H1 (cell line): Measurements from ENCODE around the gene GCH1. TPM values are rescaled to one million over a fixed set of nuclear protein-coding genes. Genes with fewer than 3 reads are reported as not detected.
"Not testable (repeated sequence)": the region's sequence is repeated elsewhere in the genome, so short reads cannot be mapped to it uniquely, and the experiment has no call there.

Source experiments
- CTCF ChIA-PET: fragments of 300-600 bp; sonication (Branson Sonifier 250); formaldehyde crosslinking; loops from one replicate; lab custom pipeline; 2021; ENCODE audit not compliant: partially characterized antibody; lab: Charles Lee
- POLR2A ChIA-PET: fragments of 300-600 bp; sonication (Branson Sonifier 250); formaldehyde crosslinking; loops from one replicate; lab custom pipeline; 2021; ENCODE audit warnings: inconsistent platforms; ENCODE audit not compliant: partially characterized antibody; lab: Charles Lee
- DNase-seq, 2 experiments: peaks; one replicate each; pipeline versions ENCODE4 v3.0.0 to v3.0.0-alpha.2; 2010 to 2022; ENCODE audit warnings: low spot score in 2 of 2, low read depth in 1 of 2, mixed read lengths in 1 of 2
- FAIRE-seq: peaks from 2 replicates; lab custom pipeline; 2011; peaks lifted over from hg19 to GRCh38; lab: Jason Lieb, UNC
- H2AFZ ChIP-seq: 2 replicates; pipeline ENCODE4 v1.8.1; 2012; ENCODE audit warnings: low read length, inconsistent platforms
- H2AK5ac ChIP-seq: 2 replicates; pipeline ENCODE4 v1.6.1; 2013; ENCODE audit warnings: low read depth, low read length
- H2BK120ac ChIP-seq: replicated peaks from 2 replicates; pipeline ENCODE3; 2013; ENCODE audit warnings: low read depth, low read length, inconsistent platforms
- H2BK12ac ChIP-seq: 2 replicates; pipeline ENCODE4 v1.6.1; 2013; ENCODE audit warnings: low read depth, low read length
- H2BK15ac ChIP-seq: 2 replicates; pipeline ENCODE4 v1.6.1; 2013; ENCODE audit warnings: low read length
- H2BK20ac ChIP-seq: 2 replicates; pipeline ENCODE4 v1.6.1; 2013; ENCODE audit warnings: low read length
- H2BK5ac ChIP-seq: 2 replicates; pipeline ENCODE4 v1.6.1; 2013; ENCODE audit warnings: low read depth, low read length
- H3K14ac ChIP-seq: 2 replicates; pipeline ENCODE4 v1.6.1; 2013; ENCODE audit warnings: inconsistent platforms; ENCODE audit not compliant: insufficient read length
- H3K18ac ChIP-seq: 2 replicates; pipeline ENCODE4 v1.6.1; 2013; ENCODE audit warnings: low read length; ENCODE audit errors: extremely low read depth
- H3K23ac ChIP-seq: 2 replicates; pipeline ENCODE4 v1.6.1; 2013; ENCODE audit warnings: inconsistent platforms; ENCODE audit not compliant: insufficient read length
- H3K23me2 ChIP-seq: 2 replicates; pipeline ENCODE4 v1.6.1; 2013; ENCODE audit warnings: low read depth, low read length
- H3K27ac ChIP-seq: 2 replicates; pipeline ENCODE4 v1.6.1; 2011; ENCODE audit warnings: low read depth, low read length, inconsistent platforms
- H3K27me3 ChIP-seq, 4 experiments: replicated peaks in 1 of 4; 1 replicate in 1 of 4; 2 replicates in 3 of 4; pipeline versions ENCODE4 v1.6.1 to v1.8.1; 2011 to 2013; ENCODE audit warnings: low read length in 3 of 4, mild to moderate bottlenecking in 3 of 4, inconsistent platforms in 2 of 4, mixed read lengths in 2 of 4, moderate library complexity in 1 of 4; ENCODE audit not compliant: control insufficient read depth in 3 of 4, insufficient read depth in 3 of 4; ENCODE audit errors: extremely low read depth in 1 of 4
- H3K36me3 ChIP-seq, 4 experiments: 2 replicates each; pipeline versions ENCODE4 v1.6.1 to v1.8.1; 2011 to 2013; ENCODE audit warnings: mild to moderate bottlenecking in 4 of 4, low read length in 3 of 4, moderate library complexity in 2 of 4, control low read depth in 1 of 4, inconsistent platforms in 1 of 4; ENCODE audit not compliant: insufficient read depth in 4 of 4, control insufficient read depth in 2 of 4
- H3K4ac ChIP-seq: replicated peaks from 2 replicates; pipeline ENCODE3; 2013; ENCODE audit warnings: low read length, low read depth, mixed read lengths, inconsistent platforms; ENCODE audit not compliant: insufficient read length
- H3K4me1 ChIP-seq, 4 experiments: replicated peaks in 1 of 4; 1 replicate in 1 of 4; 2 replicates in 3 of 4; pipeline versions ENCODE4 v1.6.1 to v1.8.1; 2011 to 2013; ENCODE audit warnings: low read length in 3 of 4, inconsistent platforms in 2 of 4, mixed read lengths in 1 of 4; ENCODE audit not compliant: insufficient read depth in 4 of 4, control insufficient read depth in 3 of 4
- H3K4me2 ChIP-seq, 2 experiments: 2 replicates each; pipeline versions ENCODE4 v1.6.1 to v1.8.1; 2011 to 2013; ENCODE audit warnings: low read depth in 2 of 2, low read length in 2 of 2, control low read depth in 1 of 2, inconsistent platforms in 1 of 2, mild to moderate bottlenecking in 1 of 2; ENCODE audit not compliant: insufficient read depth in 1 of 2
- H3K4me3 ChIP-seq, 4 experiments: fragments of 200-600, 300-600 bp in 1 of 4; sonication (generic), shearing (Covaris generic), sonication (Bioruptor Twin) in 1 of 4; 2 replicates each; pipeline versions ENCODE4 v1.5.1 to v1.8.1; 2011 to 2016; ENCODE audit warnings: low read length in 4 of 4, low read depth in 3 of 4, control low read depth in 2 of 4, inconsistent platforms in 2 of 4, mild to moderate bottlenecking in 2 of 4, mixed read lengths in 1 of 4, moderate library complexity in 1 of 4; ENCODE audit not compliant: insufficient read depth in 2 of 4; ENCODE audit errors: extremely low read depth in 1 of 4
- H3K56ac ChIP-seq: replicated peaks from 2 replicates; pipeline ENCODE3; 2013; ENCODE audit warnings: low read depth, mild to moderate bottlenecking, mixed read lengths, low read length, inconsistent platforms; ENCODE audit not compliant: insufficient read length
- H3K79me1 ChIP-seq: 2 replicates; pipeline ENCODE4 v1.6.1; 2013; ENCODE audit warnings: low read depth, low read length, control low read depth
- H3K79me2 ChIP-seq, 2 experiments: 2 replicates each; pipeline versions ENCODE4 v1.6.1 to v1.8.1; 2012 to 2013; ENCODE audit warnings: low read length in 2 of 2, mild to moderate bottlenecking in 2 of 2, inconsistent platforms in 1 of 2; ENCODE audit not compliant: insufficient read depth in 2 of 2, control insufficient read depth in 1 of 2
- H3K9ac ChIP-seq, 4 experiments: replicated peaks in 1 of 4; 1 replicate in 1 of 4; 2 replicates in 3 of 4; pipeline versions ENCODE4 v1.6.1 to v1.8.1; 2011 to 2013; ENCODE audit warnings: low read depth in 3 of 4, low read length in 3 of 4, control low read depth in 2 of 4, mild to moderate bottlenecking in 2 of 4, moderate library complexity in 2 of 4, inconsistent platforms in 1 of 4; ENCODE audit errors: extremely low read depth in 1 of 4
- H3K9me3 ChIP-seq, 2 experiments: 2 replicates each; pipeline versions ENCODE4 v1.6.1 to v1.8.1; 2012 to 2013; ENCODE audit warnings: mild to moderate bottlenecking in 2 of 2, moderate library complexity in 2 of 2, control low read depth in 1 of 2, inconsistent platforms in 1 of 2, low read depth in 1 of 2, low read length in 1 of 2, mixed read lengths in 1 of 2; ENCODE audit not compliant: insufficient read depth in 2 of 2
- H4K20me1 ChIP-seq, 2 experiments: replicated peaks in 1 of 2; 2 replicates each; pipeline versions ENCODE3 to v1.8.1; 2011 to 2013; ENCODE audit warnings: inconsistent platforms in 2 of 2, low read length in 2 of 2, mild to moderate bottlenecking in 1 of 2; ENCODE audit not compliant: insufficient read depth in 2 of 2, control insufficient read depth in 1 of 2
- H4K5ac ChIP-seq: 2 replicates; pipeline ENCODE4 v1.6.1; 2013; ENCODE audit warnings: low read length, low read depth, mixed read lengths, inconsistent platforms; ENCODE audit not compliant: insufficient read length
- H4K8ac ChIP-seq: 2 replicates; pipeline ENCODE4 v1.8.0; 2013; ENCODE audit warnings: mild to moderate bottlenecking, moderate library complexity, low read length, inconsistent platforms; ENCODE audit not compliant: insufficient read depth; ENCODE audit errors: extremely low read depth
- H4K91ac ChIP-seq: replicated peaks from 2 replicates; pipeline ENCODE3; 2013; ENCODE audit warnings: low read length, mixed read lengths, inconsistent platforms; ENCODE audit not compliant: insufficient read length
- ATF2 ChIP-seq: IDR thresholded peaks from 2 replicates; pipeline ENCODE4 v1.6.1; 2012; ENCODE audit warnings: low read length, inconsistent platforms
- GABPA ChIP-seq: IDR thresholded peaks from 2 replicates; pipeline ENCODE4 v1.6.1; 2011; ENCODE audit warnings: mild to moderate bottlenecking, low read length, moderate library complexity, borderline replicate concordance; ENCODE audit not compliant: insufficient read depth
- POLR2AphosphoS5 ChIP-seq: IDR thresholded peaks from 2 replicates; pipeline ENCODE4 v1.6.1; 2011; ENCODE audit warnings: low read depth, low read length
- WGBS, 2 experiments: shearing (Covaris generic) in 1 of 2; methylation state at CpG; one replicate each; pipeline versions ENCODE4 v1.1.6 to v1.1.7; 2013 to 2015; ENCODE audit warnings: low lambda C conversion rate in 2 of 2, mixed read lengths in 2 of 2, inconsistent platforms in 1 of 2, low coverage in 1 of 2, missing lambda C conversion rate in 1 of 2; ENCODE audit not compliant: insufficient replicate concordance in 2 of 2, insufficient coverage in 1 of 2, insufficient read length in 1 of 2; ENCODE audit errors: extremely low coverage in 1 of 2, missing lambda C conversion rate in 1 of 2; 5-methylcytosine and 5-hydroxymethylcytosine counted together
- polyA plus RNA-seq, 7 experiments: library from polyadenylated mRNA; depleted of rRNA in 3 of 7; stranded (reverse) in 5 of 7; unstranded in 2 of 7; fragments of >200 nt in 5 of 7; fragments of 200-250 nt in 2 of 7; gene quantifications; 1 replicate in 5 of 7; 2 replicates in 1 of 7; 4 replicates in 1 of 7; pipeline versions ENCODE4 v1.2.1 to v1.2.3, GENCODE V29; 2011 to 2013; ENCODE audit warnings: missing spikeins in 2 of 7, mixed read lengths in 2 of 7
- total RNA-seq: library from RNA; stranded (reverse); fragmentation: NEBNext Ultra II Directional; extraction: Animal tissue kit (Norgen Biotek cat#: 25700); gene quantifications from 2 replicates; pipeline ENCODE4 v1.2.1, GENCODE V29; 2021

GCH1 gene
- total and polyA plus RNA-seq, 2 of the 8 experiments (the other 6 are each of a cell fraction or from before 2014, with no cell fraction given) = 7.3 to 7.9 TPM

GRCh38 chr14:54803396-54803795, 99.2 kb downstream of the GCH1 start (continued):
- TF ChIP-seq ATF2 (no peak), GABPA (no peak), POLR2AphosphoS5 (no peak)

DNA sequence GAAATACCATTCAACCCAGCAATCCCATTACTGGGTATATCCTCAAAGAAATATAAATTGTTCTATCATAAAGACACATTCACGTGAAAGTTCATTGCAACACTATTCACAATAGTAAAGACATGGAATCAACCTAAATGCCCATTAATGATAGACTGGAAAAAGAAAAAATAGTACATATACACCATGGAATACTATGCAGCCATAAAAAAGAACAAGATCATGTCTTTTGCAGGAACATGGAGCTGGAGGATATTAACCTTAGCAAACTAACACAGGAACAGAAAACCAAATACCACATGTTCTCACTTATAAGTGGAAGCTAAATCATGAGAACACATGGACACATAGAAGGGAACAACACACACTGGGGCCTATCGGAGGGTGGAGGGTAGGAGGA, 101.1 kb downstream of the GCH1 start:
- H3K4me3 ChIP-seq, H3K4me2 ChIP-seq, H2BK12ac ChIP-seq, H4K5ac ChIP-seq, H2AFZ ChIP-seq, POLR2A ChIA-PET, DNase-seq, H2BK20ac ChIP-seq, H4K91ac ChIP-seq, H3K14ac ChIP-seq, H2BK5ac ChIP-seq, H3K9ac ChIP-seq, H2BK15ac ChIP-seq, H3K27me3 ChIP-seq, H2AK5ac ChIP-seq, FAIRE-seq, H2BK120ac ChIP-seq, H3K27ac ChIP-seq, H3K18ac ChIP-seq, H3K4ac ChIP-seq, H3K9me3 ChIP-seq, H4K20me1 ChIP-seq, H3K23ac ChIP-seq, H4K8ac ChIP-seq, H3K79me2 ChIP-seq, H3K23me2 ChIP-seq, H3K56ac ChIP-seq, H3K36me3 ChIP-seq, H3K79me1 ChIP-seq: not testable (repeated sequence)
- CTCF ChIA-PET = interaction anchor here (0.6 to 8.3 kb wide), 3 partner anchors 9 to 41 kb away, joined by 3 to 76 read pairs (median 3); no protein-coding TSS in a partner anchor
- WGBS, 2 experiments = 92% methylated on average over 2 of the region's 2 CpGs; no CpG with 5 or more reads in 1 of the 2 experiments
- peaks cover 2 to 15% (median 8%) of the 10 kb centered on the region in 4 experiments; a peak in 5 of 7 replicates for H3K4me1 ChIP-seq
